Activated naive CD8-positive, alpha-beta T cell treated with anti-CD3 and anti-CD28 coated beads, Interleukin-2, amount 50 U/mL, for 24 hours (primary cell): ENCODE measurements around the gene TC2N.
"Not testable (repeated sequence)": the region's sequence is repeated elsewhere in the genome, so short reads cannot be mapped to it uniquely, and the experiment has no call there.

Source experiments
- ATAC-seq: fragments of 150-1000 bp; cut with Tn5 transposase; one replicate; pipeline ENCODE4 v1.10.0; 2021
- DNase-seq: peaks from one replicate; pipeline ENCODE4 v3.0.0; 2021
- H3K27ac Mint-ChIP-seq: one replicate; pipeline ENCODE4 v1.8.0; 2021; ENCODE audit warnings: mild to moderate bottlenecking, mixed read lengths
- H3K27me3 Mint-ChIP-seq: one replicate; pipeline ENCODE4 v1.8.0; 2021; ENCODE audit warnings: mixed read lengths
- H3K36me3 Mint-ChIP-seq: one replicate; pipeline ENCODE4 v1.8.0; 2021; ENCODE audit warnings: low read depth, mixed read lengths
- H3K4me1 Mint-ChIP-seq: one replicate; pipeline ENCODE4 v1.8.0; 2021; ENCODE audit warnings: mixed read lengths
- H3K4me3 Mint-ChIP-seq: one replicate; pipeline ENCODE4 v1.8.0; 2021; ENCODE audit warnings: mild to moderate bottlenecking, moderate library complexity, mixed read lengths
- H3K9me3 Mint-ChIP-seq: one replicate; pipeline ENCODE4 v1.8.0; 2021; ENCODE audit warnings: mixed read lengths

TC2N gene

GRCh38 chr14:91866511-91867295, 633 bp downstream of the TC2N start:
- H3K9me3 Mint-ChIP-seq = no peaks in the 10 kb centered on the region
- no peaks in the 10 kb centered on the region for H3K36me3 Mint-ChIP-seq
- H3K27me3 Mint-ChIP-seq = no peaks in the 10 kb centered on the region
- H3K27ac Mint-ChIP-seq = peak overlapping the region; percentile 81
- ATAC-seq (peak; percentile 11), DNase-seq (no peak)
- peak overlapping the region; percentile 74 for H3K4me3 Mint-ChIP-seq
- peaks cover 94% of the 10 kb centered on the region for H3K4me1 Mint-ChIP-seq

GRCh38 chr14:91866061-91866460, 1.3 kb downstream of the TC2N start:
- DNase-seq (no peak), ATAC-seq (peak; percentile 51)
- peak overlapping the region; percentile 74 for H3K4me3 Mint-ChIP-seq
- no peaks in the 10 kb centered on the region for H3K36me3 Mint-ChIP-seq
- peaks cover 93% of the 10 kb centered on the region for H3K4me1 Mint-ChIP-seq
- no peaks in the 10 kb centered on the region for H3K27me3 Mint-ChIP-seq
- H3K27ac Mint-ChIP-seq = peak overlapping the region; percentile 81
- no peaks in the 10 kb centered on the region for H3K9me3 Mint-ChIP-seq

GRCh38 chr14:91862417-91862816, 4.9 kb downstream of the TC2N start:
- Mint-ChIP-seq H3K4me1 (peaks cover 88% of the 10 kb centered on the region), H3K27me3 (no peaks in the 10 kb centered on the region), H3K36me3 (no peaks in the 10 kb centered on the region), H3K27ac (peak overlapping the region; percentile 80), H3K9me3 (no peaks in the 10 kb centered on the region), H3K4me3 (peak overlapping the region; percentile 51)
- DNase-seq (no peak), ATAC-seq (no peak)

- ATAC-seq (no peak), DNase-seq (no peak)
- H3K36me3 Mint-ChIP-seq = no peaks in the 10 kb centered on the region
- H3K27me3 Mint-ChIP-seq = no peaks in the 10 kb centered on the region
- no peaks in the 10 kb centered on the region for H3K9me3 Mint-ChIP-seq
- H3K4me3 Mint-ChIP-seq = peak overlapping the region; percentile 65
- H3K4me1 Mint-ChIP-seq = peaks cover 80% of the 10 kb centered on the region
- H3K27ac Mint-ChIP-seq = peak overlapping the region; percentile 84
These were observed 6.2 kb downstream of the TC2N start for GRCh38 chr14:91861091-91861490.

- ATAC-seq = no peak
- Mint-ChIP-seq H3K36me3 (peaks cover 1% of the 10 kb centered on the region), H3K4me3 (no peak overlapping the region), H3K9me3 (no peaks in the 10 kb centered on the region), H3K4me1 (peaks cover 81% of the 10 kb centered on the region), H3K27me3 (no peaks in the 10 kb centered on the region), H3K27ac (peak overlapping the region; percentile 84)
- DNase-seq = no peak
These were observed 7.1 kb downstream of the TC2N start for GRCh38 chr14:91860238-91860637.

GRCh38 chr14:91858536-91859275, 8.6 kb downstream of the TC2N start:
- no peak overlapping the region for H3K4me3 Mint-ChIP-seq

GRCh38 chr14:91857614-91858013, 9.7 kb downstream of the TC2N start:
- Mint-ChIP-seq H3K9me3 (no peaks in the 10 kb centered on the region), H3K27me3 (no peaks in the 10 kb centered on the region), H3K4me1 (peaks cover 64% of the 10 kb centered on the region), H3K4me3 (no peak overlapping the region), H3K27ac (no peak overlapping the region), H3K36me3 (peaks cover 1% of the 10 kb centered on the region)
- ATAC-seq (no peak), DNase-seq (no peak)

More at GRCh38 chr14:91858536-91859275, 8.6 kb downstream of the TC2N start:
- DNase-seq (no peak), ATAC-seq (peak; percentile 62)
- no peaks in the 10 kb centered on the region for H3K9me3 Mint-ChIP-seq
- H3K27me3 Mint-ChIP-seq = no peaks in the 10 kb centered on the region
- peaks cover 1% of the 10 kb centered on the region for H3K36me3 Mint-ChIP-seq
- peaks cover 75% of the 10 kb centered on the region for H3K4me1 Mint-ChIP-seq
- peak overlapping the region; percentile 72 for H3K27ac Mint-ChIP-seq

- H3K27me3 Mint-ChIP-seq = no peaks in the 10 kb centered on the region
- peaks cover 1% of the 10 kb centered on the region for H3K36me3 Mint-ChIP-seq
- H3K4me1 Mint-ChIP-seq = peaks cover 41% of the 10 kb centered on the region
- no peak overlapping the region for H3K27ac Mint-ChIP-seq
- DNase-seq (no peak), ATAC-seq (no peak)
- no peaks in the 10 kb centered on the region for H3K9me3 Mint-ChIP-seq
- no peak overlapping the region for H3K4me3 Mint-ChIP-seq
These were observed 12.9 kb downstream of the TC2N start for GRCh38 chr14:91854327-91854934.

- no peak overlapping the region for H3K4me3 Mint-ChIP-seq
- peaks cover 4% of the 10 kb centered on the region for H3K36me3 Mint-ChIP-seq
- ATAC-seq = no peak
- H3K4me1 Mint-ChIP-seq = peaks cover 27% of the 10 kb centered on the region
- DNase-seq = no peak
- H3K27ac Mint-ChIP-seq = no peak overlapping the region
- no peaks in the 10 kb centered on the region for H3K27me3 Mint-ChIP-seq
- H3K9me3 Mint-ChIP-seq = no peaks in the 10 kb centered on the region
These were observed 15.8 kb downstream of the TC2N start for GRCh38 chr14:91851563-91851962.

- no peak overlapping the region for H3K4me3 Mint-ChIP-seq
- peaks cover 2% of the 10 kb centered on the region for H3K36me3 Mint-ChIP-seq
- H3K27ac Mint-ChIP-seq = no peak overlapping the region
- H3K27me3 Mint-ChIP-seq = no peaks in the 10 kb centered on the region
- ATAC-seq = no peak
- H3K9me3 Mint-ChIP-seq = no peaks in the 10 kb centered on the region
- H3K4me1 Mint-ChIP-seq = peaks cover 16% of the 10 kb centered on the region
- DNase-seq = no peak
These were observed 18.8 kb downstream of the TC2N start for GRCh38 chr14:91848504-91849001.

GRCh38 chr14:91847693-91848092, 19.6 kb downstream of the TC2N start:
- H3K4me1 Mint-ChIP-seq = peaks cover 25% of the 10 kb centered on the region
- no peaks in the 10 kb centered on the region for H3K27me3 Mint-ChIP-seq
- peaks cover 2% of the 10 kb centered on the region for H3K36me3 Mint-ChIP-seq
- ATAC-seq (no peak), DNase-seq (no peak)
- H3K9me3 Mint-ChIP-seq = no peaks in the 10 kb centered on the region
- no peak overlapping the region for H3K4me3 Mint-ChIP-seq
- no peak overlapping the region for H3K27ac Mint-ChIP-seq

GRCh38 chr14:91845652-91846051, 21.7 kb downstream of the TC2N start:
- Mint-ChIP-seq H3K4me3 (no peak overlapping the region), H3K4me1 (peaks cover 34% of the 10 kb centered on the region), H3K36me3 (peaks cover 2% of the 10 kb centered on the region), H3K9me3 (no peaks in the 10 kb centered on the region), H3K27ac (no peak overlapping the region), H3K27me3 (no peaks in the 10 kb centered on the region)
- no peak for ATAC-seq
- DNase-seq = no peak

GRCh38 chr14:91845056-91845455, 22.3 kb downstream of the TC2N start:
- not testable (repeated sequence) for H3K27ac Mint-ChIP-seq, H3K27me3 Mint-ChIP-seq, H3K9me3 Mint-ChIP-seq, H3K4me3 Mint-ChIP-seq, H3K36me3 Mint-ChIP-seq, ATAC-seq, DNase-seq
- peaks cover 37% of the 10 kb centered on the region for H3K4me1 Mint-ChIP-seq

- H3K9me3 Mint-ChIP-seq = peaks cover 4% of the 10 kb centered on the region
- no peak overlapping the region for H3K4me3 Mint-ChIP-seq
- DNase-seq = no peak
- no peaks in the 10 kb centered on the region for H3K27me3 Mint-ChIP-seq
- no peak for ATAC-seq
- H3K4me1 Mint-ChIP-seq = peaks cover 45% of the 10 kb centered on the region
- H3K27ac Mint-ChIP-seq = no peak overlapping the region
- H3K36me3 Mint-ChIP-seq = peaks cover under 1% of the 10 kb centered on the region
These were observed 23.3 kb downstream of the TC2N start for GRCh38 chr14:91844029-91844428.

- no peaks in the 10 kb centered on the region for H3K27me3 Mint-ChIP-seq
- ATAC-seq = no peak
- no peak for DNase-seq
- H3K36me3 Mint-ChIP-seq = no peaks in the 10 kb centered on the region
- H3K4me1 Mint-ChIP-seq = peaks cover 47% of the 10 kb centered on the region
- no peak overlapping the region for H3K4me3 Mint-ChIP-seq
- H3K9me3 Mint-ChIP-seq = peaks cover 4% of the 10 kb centered on the region
- H3K27ac Mint-ChIP-seq = no peak overlapping the region
These were observed 23.9 kb downstream of the TC2N start for GRCh38 chr14:91843437-91843836.
